ENCODE results near the gene NRL.

DNA sequence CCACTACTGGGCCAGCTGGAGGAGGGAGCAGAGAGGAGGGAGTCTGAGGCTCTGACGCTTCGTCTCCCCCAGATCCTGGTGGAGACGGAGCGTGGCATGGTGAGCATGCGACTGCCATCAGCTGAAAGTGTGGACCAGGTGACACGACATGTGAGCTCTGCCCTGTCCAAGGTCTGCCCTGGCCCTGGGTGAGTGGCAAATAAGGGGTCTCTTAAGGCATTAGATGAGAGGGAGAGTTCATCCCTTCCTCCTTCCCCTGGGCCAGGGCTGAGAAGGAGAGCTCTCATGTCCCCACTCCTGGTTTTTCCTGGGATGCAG is 60.5 kb downstream of the NRL start:
- TF ChIP-seq EZH2phosphoT487 (IDR thresholded peaks at IDR 0.05; ENCODE audit: insufficient read depth, low read depth) (no peak), EZH2 (IDR thresholded peaks at IDR 0.05; ENCODE audit: insufficient read depth, poor library complexity, severe bottlenecking) (no peak)
